HUES48 (cell line): ENCODE data around the gene ITIH6.
A peak's percentile ranks its signal among the peaks of the same experiment; 100 is the strongest.
"Not testable (repeated sequence)": the region's sequence is repeated elsewhere in the genome, so short reads cannot be mapped to it uniquely, and the experiment has no call there.

Source experiments
- H3K27ac ChIP-seq: one replicate; pipeline ENCODE4 v1.7.0; 2013; ENCODE audit warnings: low read depth, low read length, inconsistent platforms
- H3K27me3 ChIP-seq: 2 replicates; pipeline ENCODE4 v1.6.1; 2013; ENCODE audit warnings: mild to moderate bottlenecking, low read length; ENCODE audit not compliant: control insufficient read depth, insufficient read depth
- H3K36me3 ChIP-seq: 2 replicates; pipeline ENCODE4 v1.6.1; 2013; ENCODE audit warnings: low read length; ENCODE audit not compliant: control insufficient read depth, insufficient read depth
- H3K4me1 ChIP-seq: 2 replicates; pipeline ENCODE4 v1.6.1; 2013; ENCODE audit warnings: mild to moderate bottlenecking, low read length; ENCODE audit not compliant: control insufficient read depth, insufficient read depth
- H3K4me3 ChIP-seq: 2 replicates; pipeline ENCODE4 v1.5.1; 2013; ENCODE audit warnings: mild to moderate bottlenecking, low read depth, low read length
- H3K9ac ChIP-seq: 2 replicates; pipeline ENCODE4 v1.6.1; 2013; ENCODE audit warnings: mild to moderate bottlenecking, low read depth, low read length, moderate library complexity
- H3K9me3 ChIP-seq: 2 replicates; pipeline ENCODE4 v1.6.1; 2013; ENCODE audit warnings: low read length; ENCODE audit not compliant: control insufficient read depth, insufficient read depth

Gene ITIH6

GRCh38 chrX:54807524-54808108 lies 9.6 kb upstream of the ITIH6 start, which contains the start of gene MAGED2:
Gene MAGED2 (plus strand): TSS chrX:54807745. CDS start chrX:54809332, 1,587 bp downstream.
- peak within 1 kb of the TSS; percentile 75 for H3K9ac ChIP-seq
- peaks cover 38% of the 10 kb centered on the region for H3K9me3 ChIP-seq
- peak within 1 kb of the TSS; percentile 97 for H3K27ac ChIP-seq
- H3K36me3 ChIP-seq = peaks cover 31% of the 10 kb centered on the region
- H3K27me3 ChIP-seq = no peaks in the 10 kb centered on the region
- peak within 1 kb of the TSS; percentile 84 for H3K4me3 ChIP-seq
- 0 out of 2 replicates have a peak, but pooled peaks cover 9% of the 10 kb centered on the region for H3K4me1 ChIP-seq

GRCh38 chrX:54799046-54799445 lies 991 bp upstream of the ITIH6 start:
- H3K9ac ChIP-seq = no peak overlapping the region
- H3K4me1 ChIP-seq = 0 out of 2 replicates have a peak, but pooled peaks cover 3% of the 10 kb centered on the region
- peaks cover 39% of the 10 kb centered on the region for H3K9me3 ChIP-seq
- no peaks in the 10 kb centered on the region for H3K36me3 ChIP-seq
- no peak overlapping the region for H3K27ac ChIP-seq
- H3K27me3 ChIP-seq = no peaks in the 10 kb centered on the region
- H3K4me3 ChIP-seq = no peak overlapping the region

GRCh38 chrX:54794795-54795194 lies 3.3 kb downstream of the ITIH6 start:
- Histone ChIP-seq H3K9ac (no peak overlapping the region), H3K4me1 (no peaks in the 10 kb centered on the region), H3K36me3 (no peaks in the 10 kb centered on the region), H3K4me3 (no peak overlapping the region), H3K9me3 (peaks cover 32% of the 10 kb centered on the region), H3K27ac (no peak overlapping the region), H3K27me3 (no peaks in the 10 kb centered on the region)

GRCh38 chrX:54794028-54794427 lies 4.0 kb downstream of the ITIH6 start:
- H3K4me3 ChIP-seq = no peak overlapping the region
- peaks cover 32% of the 10 kb centered on the region for H3K9me3 ChIP-seq
- no peaks in the 10 kb centered on the region for H3K4me1 ChIP-seq
- no peak overlapping the region for H3K27ac ChIP-seq
- no peaks in the 10 kb centered on the region for H3K27me3 ChIP-seq
- H3K9ac ChIP-seq = no peak overlapping the region
- no peaks in the 10 kb centered on the region for H3K36me3 ChIP-seq

GRCh38 chrX:54789405-54789804 lies 8.7 kb downstream of the ITIH6 start:
- not testable (repeated sequence) for H3K4me3 ChIP-seq, H3K27ac ChIP-seq, H3K27me3 ChIP-seq, H3K4me1 ChIP-seq, H3K9ac ChIP-seq, H3K36me3 ChIP-seq
- H3K9me3 ChIP-seq = peaks cover 19% of the 10 kb centered on the region

GRCh38 chrX:54788446-54788845 lies 9.6 kb downstream of the ITIH6 start:
- no peak overlapping the region for H3K27ac ChIP-seq
- peaks cover 13% of the 10 kb centered on the region for H3K9me3 ChIP-seq
- H3K27me3 ChIP-seq = no peaks in the 10 kb centered on the region

GRCh38 chrX:54786967-54787366 lies 11.1 kb downstream of the ITIH6 start:
- Histone ChIP-seq H3K27me3 (no peaks in the 10 kb centered on the region), H3K4me1 (no peaks in the 10 kb centered on the region), H3K9ac (no peak overlapping the region), H3K4me3 (no peak overlapping the region), H3K9me3 (peaks cover 14% of the 10 kb centered on the region), H3K27ac (no peak overlapping the region), H3K36me3 (no peaks in the 10 kb centered on the region)

More at GRCh38 chrX:54788446-54788845, 9.6 kb downstream of the ITIH6 start:
- Histone ChIP-seq H3K36me3 (no peaks in the 10 kb centered on the region), H3K4me3 (no peak overlapping the region), H3K9ac (no peak overlapping the region), H3K4me1 (no peaks in the 10 kb centered on the region)

- no peaks in the 10 kb centered on the region for H3K36me3 ChIP-seq
- H3K9ac ChIP-seq = no peak overlapping the region
- no peaks in the 10 kb centered on the region for H3K27me3 ChIP-seq
- H3K4me3 ChIP-seq = no peak overlapping the region
- no peak overlapping the region for H3K27ac ChIP-seq
- no peaks in the 10 kb centered on the region for H3K4me1 ChIP-seq
- peaks cover 16% of the 10 kb centered on the region for H3K9me3 ChIP-seq
Observed at GRCh38 chrX:54785901-54786300, 12.2 kb downstream of the ITIH6 start.

GRCh38 chrX:54776987-54777672 lies 20.9 kb downstream of the ITIH6 start:
- no peak overlapping the region for H3K9ac ChIP-seq
- H3K4me3 ChIP-seq = no peak overlapping the region
- no peaks in the 10 kb centered on the region for H3K27me3 ChIP-seq
- no peaks in the 10 kb centered on the region for H3K36me3 ChIP-seq
- 0 out of 2 replicates have a peak, but pooled peaks cover 5% of the 10 kb centered on the region for H3K4me1 ChIP-seq
- peaks cover 30% of the 10 kb centered on the region for H3K9me3 ChIP-seq
- no peak overlapping the region for H3K27ac ChIP-seq

GRCh38 chrX:54776061-54776460 lies 22.0 kb downstream of the ITIH6 start:
- Histone ChIP-seq H3K36me3 (no peaks in the 10 kb centered on the region), H3K9me3 (peaks cover 34% of the 10 kb centered on the region), H3K4me3 (no peak overlapping the region), H3K27ac (no peak overlapping the region), H3K27me3 (no peaks in the 10 kb centered on the region), H3K9ac (no peak overlapping the region), H3K4me1 (0 out of 2 replicates have a peak, but pooled peaks cover 5% of the 10 kb centered on the region)

GRCh38 chrX:54774391-54775094 lies 23.5 kb downstream of the ITIH6 start:
- not testable (repeated sequence) for H3K4me1 ChIP-seq, H3K4me3 ChIP-seq, H3K27me3 ChIP-seq, H3K9ac ChIP-seq, H3K36me3 ChIP-seq
- Histone ChIP-seq H3K9me3 (peaks cover 35% of the 10 kb centered on the region), H3K27ac (peak overlapping the region; percentile 66)
